ENCODE data around the gene ADM5. TPM values are rescaled to one million over a fixed set of nuclear protein-coding genes. Genes with fewer than 3 reads are reported as not detected.

The ADM5 gene
- total RNA-seq, 4 donors from 2014 or later, result 0.83 to 4.1 (median 2.5) TPM

GRCh38 chr19:49658566-49659442 lies 30.6 kb upstream of the ADM5 start:
- peaks cover 68 to 94% (median 93%) of the 10 kb centered on the region in 4 donors for H3K36me3 ChIP-seq
- peaks cover 3 to 8% (median 6%) of the 10 kb centered on the region in 4 donors for H3K4me1 ChIP-seq
- 97% methylated on average over 6 of the region's 12 CpGs for WGBS
- H3K27ac ChIP-seq (replicated peaks in 1 of 4), result no peak overlapping the region
- no peak for TF ChIP-seq POLR2AphosphoS5 (IDR thresholded peaks at IDR 0.05)
- TF ChIP-seq CTCF (IDR thresholded peaks at IDR 0.05), result no peak
- TF ChIP-seq EP300 (IDR thresholded peaks at IDR 0.05), result no peak
- TF ChIP-seq POLR2A (IDR thresholded peaks at IDR 0.05; ENCODE audit: low read depth), result no peak
- H3K9me3 ChIP-seq, result no peaks in the 10 kb centered on the region
- H3K27me3 ChIP-seq, result no peaks in the 10 kb centered on the region
- no peak overlapping the region for H3K4me3 ChIP-seq
- no peak for DNase-seq (ENCODE audit: extremely low spot score)
- intact Hi-C loops (cut with DNase I), result no loop called here

DNA sequence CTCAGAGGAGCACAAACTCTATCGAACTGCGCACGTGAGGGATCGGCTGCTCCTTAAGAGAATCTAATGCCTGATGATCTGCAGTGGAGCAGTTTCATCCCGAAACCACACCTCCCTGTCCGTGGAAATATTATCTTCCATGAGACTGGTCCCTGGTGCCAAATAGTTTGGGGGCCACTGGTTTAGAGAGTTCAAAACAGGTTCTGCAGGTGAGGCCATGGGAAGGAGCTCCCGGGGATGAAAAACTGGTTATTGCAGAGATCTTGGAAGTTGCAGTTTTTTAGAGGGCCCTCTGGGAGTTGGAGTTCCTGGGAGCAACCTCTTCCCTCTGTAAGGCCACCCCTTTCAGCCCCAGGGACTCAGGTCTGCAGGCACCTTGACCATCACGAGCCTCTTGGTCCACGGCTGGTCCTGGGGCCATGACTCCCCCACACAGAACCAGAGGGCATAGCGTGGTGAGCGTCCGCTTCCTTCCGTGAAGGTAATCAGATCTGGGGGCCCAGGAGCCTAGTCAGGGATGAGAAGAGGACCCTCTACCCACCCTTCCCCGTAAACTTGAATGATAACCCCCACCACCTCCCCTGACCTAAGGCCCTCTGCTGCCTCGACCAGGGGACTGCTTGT lies 28.9 kb upstream of the ADM5 start:
- 84% methylated on average over 15 of the region's 15 CpGs for WGBS
- H3K27ac ChIP-seq (replicated peaks in 1 of 4), result no peak overlapping the region
- peaks cover 8 to 22% (median 15%) of the 10 kb centered on the region in 4 donors for H3K4me1 ChIP-seq
- TF ChIP-seq POLR2A (IDR thresholded peaks at IDR 0.05; ENCODE audit: low read depth), result no peak
- no peak for TF ChIP-seq EP300 (IDR thresholded peaks at IDR 0.05)
- TF ChIP-seq POLR2AphosphoS5 (IDR thresholded peaks at IDR 0.05), result no peak
- no peak for TF ChIP-seq CTCF (IDR thresholded peaks at IDR 0.05)
- peaks cover 53 to 78% (median 76%) of the 10 kb centered on the region in 4 donors for H3K36me3 ChIP-seq
- DNase-seq (ENCODE audit: extremely low spot score), result no peak
- intact Hi-C loops (cut with DNase I), result no loop called here
- H3K4me3 ChIP-seq, result no peak overlapping the region
- no peaks in the 10 kb centered on the region for H3K9me3 ChIP-seq
- H3K27me3 ChIP-seq, result no peaks in the 10 kb centered on the region

GRCh38 chr19:49662011-49662410 lies 27.4 kb upstream of the ADM5 start:
- no peak overlapping the region for H3K4me3 ChIP-seq
- DNase-seq (ENCODE audit: extremely low spot score), result no peak
- peaks cover 45 to 62% (median 61%) of the 10 kb centered on the region in 4 donors for H3K36me3 ChIP-seq
- intact Hi-C loops (cut with DNase I), result no loop called here
- H3K9me3 ChIP-seq, result no peaks in the 10 kb centered on the region
- H3K27ac ChIP-seq (replicated peaks in 1 of 4), result no peak overlapping the region
- TF ChIP-seq EP300 (IDR thresholded peaks at IDR 0.05) (no peak), POLR2A (IDR thresholded peaks at IDR 0.05; ENCODE audit: low read depth) (no peak), POLR2AphosphoS5 (IDR thresholded peaks at IDR 0.05) (no peak), CTCF (IDR thresholded peaks at IDR 0.05) (no peak)
- WGBS, result 95% methylated on average over 14 of the region's 16 CpGs
- peaks cover 17 to 34% (median 26%) of the 10 kb centered on the region in 4 donors for H3K4me1 ChIP-seq
- no peaks in the 10 kb centered on the region for H3K27me3 ChIP-seq

GRCh38 chr19:49663224-49663623 lies 26.2 kb upstream of the ADM5 start:
- Histone ChIP-seq H3K9me3 (no peaks in the 10 kb centered on the region), H3K27ac (replicated peaks in 1 of 4) (peak overlapping the region in 2 of 4 donors; percentile 90 to 91), H3K27me3 (no peaks in the 10 kb centered on the region), H3K4me3 (no peak overlapping the region), H3K36me3 (peaks cover 32 to 55% (median 49%) of the 10 kb centered on the region in 4 donors), H3K4me1 (peaks cover 18 to 37% (median 26%) of the 10 kb centered on the region in 4 donors)
- TF ChIP-seq EP300 (IDR thresholded peaks at IDR 0.05) (no peak), POLR2A (IDR thresholded peaks at IDR 0.05; ENCODE audit: low read depth) (no peak), POLR2AphosphoS5 (IDR thresholded peaks at IDR 0.05) (no peak), CTCF (IDR thresholded peaks at IDR 0.05) (no peak)
- WGBS, result 92% methylated on average over 10 of the region's 12 CpGs
- no peak for DNase-seq (ENCODE audit: extremely low spot score)
- intact Hi-C loops (cut with DNase I), result no loop called here
